ENCODE results near the gene TBCD.

Gene TBCD

GRCh38 chr17:82856361-82856760 is 104.5 kb downstream of the TBCD start:
- no peak for DNase-seq (ENCODE audit: low spot score)

- DNase-seq (ENCODE audit: low spot score), result no peak
These were observed 106.7 kb downstream of the TBCD start for GRCh38 chr17:82858376-82859126.

- no peak for DNase-seq (ENCODE audit: low spot score)
These were observed 107.9 kb downstream of the TBCD start for GRCh38 chr17:82859431-82860403.

- no peak for DNase-seq (ENCODE audit: low spot score)
These were observed 108.9 kb downstream of the TBCD start for GRCh38 chr17:82860606-82861392.

GRCh38 chr17:82861393-82861775 is 109.5 kb downstream of the TBCD start:
- no peak for DNase-seq (ENCODE audit: low spot score)

- DNase-seq (ENCODE audit: low spot score), result no peak
These were observed 110.3 kb downstream of the TBCD start for GRCh38 chr17:82862191-82862590.

GRCh38 chr17:82862737-82863382 is 111.0 kb downstream of the TBCD start:
- no peak for DNase-seq (ENCODE audit: low spot score)

- no peak for DNase-seq (ENCODE audit: low spot score)
These were observed 111.6 kb downstream of the TBCD start for GRCh38 chr17:82863383-82863940.

- no peak for DNase-seq (ENCODE audit: low spot score)
These were observed 112.3 kb downstream of the TBCD start for GRCh38 chr17:82863941-82864712.

- no peak for DNase-seq (ENCODE audit: low spot score)
These were observed 112.9 kb downstream of the TBCD start for GRCh38 chr17:82864713-82865248.

GRCh38 chr17:82865274-82865673 is 113.4 kb downstream of the TBCD start:
- no peak for DNase-seq (ENCODE audit: low spot score)

GRCh38 chr17:82865774-82866395 is 114.0 kb downstream of the TBCD start:
- DNase-seq (ENCODE audit: low spot score), result no peak

GRCh38 chr17:82866590-82867191 is 114.8 kb downstream of the TBCD start:
- DNase-seq (ENCODE audit: low spot score), result no peak

- no peak for DNase-seq (ENCODE audit: low spot score)
These were observed 116.0 kb downstream of the TBCD start for GRCh38 chr17:82867763-82868325.

GRCh38 chr17:82868715-82869131 is 116.9 kb downstream of the TBCD start:
- DNase-seq (ENCODE audit: low spot score), result no peak

GRCh38 chr17:82869536-82869935 is 117.7 kb downstream of the TBCD start:
- DNase-seq (ENCODE audit: low spot score), result no peak

- DNase-seq (ENCODE audit: low spot score), result no peak
These were observed 118.2 kb downstream of the TBCD start for GRCh38 chr17:82870091-82870491.

GRCh38 chr17:82870541-82870940 is 118.7 kb downstream of the TBCD start:
- DNase-seq (ENCODE audit: low spot score), result no peak

Measured in HuH-7.5 (cell line).